ENCODE results near the gene PROS1.

The PROS1 gene

DNA sequence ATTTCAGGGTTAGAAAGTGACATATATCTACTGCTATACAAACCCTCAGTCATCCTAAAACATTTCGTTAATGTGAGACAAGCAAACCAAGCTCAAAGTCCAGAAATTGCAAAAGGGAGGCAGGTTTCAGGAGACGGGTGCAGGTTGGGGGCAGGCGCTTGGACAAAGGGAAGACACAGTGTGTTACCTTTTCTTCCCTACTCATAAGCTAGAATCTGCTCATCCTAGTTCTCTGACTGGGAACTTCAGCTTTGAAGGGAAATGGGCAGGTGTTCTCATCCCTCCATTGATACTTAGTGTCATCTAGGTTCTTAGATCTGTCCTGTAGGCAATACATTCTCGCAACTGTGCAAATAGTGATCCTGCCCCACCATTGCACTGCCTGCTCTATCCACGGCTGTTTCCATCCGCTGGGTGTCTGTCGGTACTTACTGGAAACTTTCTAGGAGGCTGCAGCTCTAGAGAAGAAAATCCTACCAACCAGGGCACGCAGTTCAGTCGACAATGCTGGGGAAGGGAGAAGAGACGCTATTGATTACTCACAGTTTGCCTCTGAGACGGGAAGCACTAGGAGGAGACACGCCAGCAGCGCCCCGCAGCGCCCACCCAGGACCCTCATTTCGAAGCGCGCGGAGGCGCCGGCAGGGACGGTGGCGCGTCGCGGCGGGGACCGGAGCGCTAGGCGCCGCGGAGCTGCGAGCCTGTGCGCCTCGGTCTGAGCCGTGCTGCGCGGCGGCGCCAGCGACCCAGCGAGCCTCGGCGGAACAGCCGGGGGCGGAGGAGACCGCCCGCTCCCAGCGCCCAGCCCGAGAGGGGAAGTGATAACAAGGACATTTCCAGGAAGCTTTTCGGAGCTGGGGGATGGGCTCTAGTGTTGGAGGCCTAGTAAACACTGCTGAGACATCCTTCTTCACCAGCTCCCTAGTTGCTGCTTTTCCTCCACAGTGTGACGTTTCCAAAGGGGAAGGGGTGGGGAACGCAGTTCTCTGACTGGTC, at the start of gene PROS1:
TSS of gene PROS1 (minus strand) at position 766 of the 996 bp plus-strand sequence. CDS start at position 619, 147 bp downstream.
- Histone ChIP-seq H3K4me3 (ENCODE audit: insufficient read length, low read depth) (peak within 1 kb of the TSS; percentile 48), H3K9ac (ENCODE audit: insufficient read length, low read depth) (peak within 1 kb of the TSS; percentile 79), H3K36me3 (ENCODE audit: insufficient read depth, insufficient read length, low read length) (no peaks in the 10 kb centered on the region), H3K27me3 (ENCODE audit: insufficient read depth, insufficient read length) (peaks cover 11% of the 10 kb centered on the region), H3K9me3 (ENCODE audit: insufficient read depth, low read length) (no peaks in the 10 kb centered on the region), H3K4me1 (ENCODE audit: insufficient read depth, insufficient read length) (no peaks in the 10 kb centered on the region)
- peak; percentile 47 for DNase-seq (ENCODE audit: low read depth, low spot score)
- no peak for TF ChIP-seq YY1 (IDR thresholded peaks at IDR 0.05; ENCODE audit: insufficient read depth, insufficient read length)
- TF ChIP-seq ZNF274 (IDR thresholded peaks at IDR 0.05; ENCODE audit: low read depth, low read length), result no peak
- TF ChIP-seq SUZ12 (IDR thresholded peaks at IDR 0.05; ENCODE audit: extremely low read depth, insufficient read depth, insufficient read length), result no peak

GRCh38 chr3:94020293-94020692, 46.6 kb upstream of the PROS1 start:
- TF ChIP-seq YY1 (IDR thresholded peaks at IDR 0.05; ENCODE audit: insufficient read depth, insufficient read length), result no peak
- no peak for TF ChIP-seq SUZ12 (IDR thresholded peaks at IDR 0.05; ENCODE audit: extremely low read depth, insufficient read depth, insufficient read length)
- no peak for TF ChIP-seq ZNF274 (IDR thresholded peaks at IDR 0.05; ENCODE audit: low read depth, low read length)
- Histone ChIP-seq H3K9ac (ENCODE audit: insufficient read length, low read depth) (no peak overlapping the region), H3K9me3 (ENCODE audit: insufficient read depth, low read length) (no peaks in the 10 kb centered on the region), H3K36me3 (ENCODE audit: insufficient read depth, insufficient read length, low read length) (no peaks in the 10 kb centered on the region), H3K27me3 (ENCODE audit: insufficient read depth, insufficient read length) (no peaks in the 10 kb centered on the region), H3K4me3 (ENCODE audit: insufficient read length, low read depth) (no peak overlapping the region), H3K4me1 (ENCODE audit: insufficient read depth, insufficient read length) (no peaks in the 10 kb centered on the region)
- DNase-seq (ENCODE audit: low read depth, low spot score), result no peak

- Histone ChIP-seq H3K9ac (ENCODE audit: insufficient read length, low read depth) (no peak overlapping the region), H3K9me3 (ENCODE audit: insufficient read depth, low read length) (no peaks in the 10 kb centered on the region), H3K4me3 (ENCODE audit: insufficient read length, low read depth) (no peak overlapping the region), H3K4me1 (ENCODE audit: insufficient read depth, insufficient read length) (no peaks in the 10 kb centered on the region), H3K27me3 (ENCODE audit: insufficient read depth, insufficient read length) (no peaks in the 10 kb centered on the region), H3K36me3 (ENCODE audit: insufficient read depth, insufficient read length, low read length) (no peaks in the 10 kb centered on the region)
- DNase-seq (ENCODE audit: low read depth, low spot score), result no peak
- TF ChIP-seq YY1 (IDR thresholded peaks at IDR 0.05; ENCODE audit: insufficient read depth, insufficient read length), result no peak
- no peak for TF ChIP-seq SUZ12 (IDR thresholded peaks at IDR 0.05; ENCODE audit: extremely low read depth, insufficient read depth, insufficient read length)
- no peak for TF ChIP-seq ZNF274 (IDR thresholded peaks at IDR 0.05; ENCODE audit: low read depth, low read length)
Measured at GRCh38 chr3:94019659-94020058, 46.0 kb upstream of the PROS1 start.

- Histone ChIP-seq H3K27me3 (ENCODE audit: insufficient read depth, insufficient read length) (no peaks in the 10 kb centered on the region), H3K36me3 (ENCODE audit: insufficient read depth, insufficient read length, low read length) (no peaks in the 10 kb centered on the region), H3K4me1 (ENCODE audit: insufficient read depth, insufficient read length) (no peaks in the 10 kb centered on the region), H3K9ac (ENCODE audit: insufficient read length, low read depth) (no peak overlapping the region), H3K9me3 (ENCODE audit: insufficient read depth, low read length) (no peaks in the 10 kb centered on the region), H3K4me3 (ENCODE audit: insufficient read length, low read depth) (no peak overlapping the region)
- no peak for DNase-seq (ENCODE audit: low read depth, low spot score)
- TF ChIP-seq ZNF274 (IDR thresholded peaks at IDR 0.05; ENCODE audit: low read depth, low read length) (no peak), SUZ12 (IDR thresholded peaks at IDR 0.05; ENCODE audit: extremely low read depth, insufficient read depth, insufficient read length) (no peak), YY1 (IDR thresholded peaks at IDR 0.05; ENCODE audit: insufficient read depth, insufficient read length) (no peak)
Measured at GRCh38 chr3:94015025-94015424, 41.3 kb upstream of the PROS1 start.

DNA sequence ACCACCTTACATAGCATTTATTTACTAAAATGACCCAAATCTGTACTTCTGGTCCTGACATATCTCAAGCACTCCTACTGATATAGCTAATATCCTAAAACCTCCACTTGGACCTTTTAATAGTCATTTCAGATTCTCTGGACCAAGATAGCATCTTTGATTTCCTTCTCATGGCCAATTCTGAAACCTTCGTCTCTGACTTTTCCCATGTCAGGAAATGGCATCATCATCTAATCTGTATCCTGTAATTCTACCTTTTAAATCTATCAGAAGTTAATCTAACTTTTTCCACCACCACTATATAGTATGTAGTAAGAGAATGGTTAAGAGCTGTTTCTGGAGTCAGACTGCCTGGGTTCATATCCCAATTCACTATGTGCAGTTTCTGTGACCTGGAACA, 38.5 kb upstream of the PROS1 start:
- Histone ChIP-seq H3K27me3 (ENCODE audit: insufficient read depth, insufficient read length) (no peaks in the 10 kb centered on the region), H3K4me1 (ENCODE audit: insufficient read depth, insufficient read length) (no peaks in the 10 kb centered on the region), H3K36me3 (ENCODE audit: insufficient read depth, insufficient read length, low read length) (peaks cover 3% of the 10 kb centered on the region), H3K4me3 (ENCODE audit: insufficient read length, low read depth) (no peak overlapping the region), H3K9ac (ENCODE audit: insufficient read length, low read depth) (no peak overlapping the region), H3K9me3 (ENCODE audit: insufficient read depth, low read length) (no peaks in the 10 kb centered on the region)
- TF ChIP-seq YY1 (IDR thresholded peaks at IDR 0.05; ENCODE audit: insufficient read depth, insufficient read length) (no peak), ZNF274 (IDR thresholded peaks at IDR 0.05; ENCODE audit: low read depth, low read length) (no peak), SUZ12 (IDR thresholded peaks at IDR 0.05; ENCODE audit: extremely low read depth, insufficient read depth, insufficient read length) (no peak)
- DNase-seq (ENCODE audit: low read depth, low spot score), result no peak

GRCh38 chr3:94011233-94011711, 37.6 kb upstream of the PROS1 start:
- H3K27me3 ChIP-seq (ENCODE audit: insufficient read depth, insufficient read length), result no peaks in the 10 kb centered on the region
- no peak overlapping the region for H3K9ac ChIP-seq (ENCODE audit: insufficient read length, low read depth)
- H3K9me3 ChIP-seq (ENCODE audit: insufficient read depth, low read length), result no peaks in the 10 kb centered on the region
- H3K4me1 ChIP-seq (ENCODE audit: insufficient read depth, insufficient read length), result no peaks in the 10 kb centered on the region
- TF ChIP-seq SUZ12 (IDR thresholded peaks at IDR 0.05; ENCODE audit: extremely low read depth, insufficient read depth, insufficient read length) (no peak), YY1 (IDR thresholded peaks at IDR 0.05; ENCODE audit: insufficient read depth, insufficient read length) (no peak), ZNF274 (IDR thresholded peaks at IDR 0.05; ENCODE audit: low read depth, low read length) (no peak)
- no peak overlapping the region for H3K4me3 ChIP-seq (ENCODE audit: insufficient read length, low read depth)
- no peak for DNase-seq (ENCODE audit: low read depth, low spot score)
- peaks cover 6% of the 10 kb centered on the region for H3K36me3 ChIP-seq (ENCODE audit: insufficient read depth, insufficient read length, low read length)

DNA sequence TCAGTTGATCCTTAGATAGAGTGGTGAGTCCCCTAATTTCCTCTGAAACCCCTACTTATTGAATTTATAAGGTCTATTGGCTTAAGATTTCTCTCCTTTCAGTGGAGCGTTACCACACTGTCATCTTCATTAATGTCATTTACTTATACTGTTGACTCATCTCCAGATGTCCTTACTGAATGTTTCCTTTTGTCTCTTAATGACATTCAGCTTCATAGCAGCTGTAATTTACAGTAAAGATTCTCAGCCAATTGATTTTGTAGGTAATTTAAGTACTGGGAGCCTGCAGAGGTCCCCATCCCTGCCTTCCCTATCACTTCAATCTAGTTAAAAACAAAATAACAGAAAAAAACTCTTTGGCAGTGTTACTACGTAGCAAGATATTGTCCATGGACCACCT, 35.9 kb upstream of the PROS1 start:
- no peaks in the 10 kb centered on the region for H3K27me3 ChIP-seq (ENCODE audit: insufficient read depth, insufficient read length)
- no peaks in the 10 kb centered on the region for H3K4me1 ChIP-seq (ENCODE audit: insufficient read depth, insufficient read length)
- H3K36me3 ChIP-seq (ENCODE audit: insufficient read depth, insufficient read length, low read length), result peaks cover 6% of the 10 kb centered on the region
- H3K4me3 ChIP-seq (ENCODE audit: insufficient read length, low read depth), result no peak overlapping the region
- no peak for DNase-seq (ENCODE audit: low read depth, low spot score)
- TF ChIP-seq YY1 (IDR thresholded peaks at IDR 0.05; ENCODE audit: insufficient read depth, insufficient read length) (no peak), SUZ12 (IDR thresholded peaks at IDR 0.05; ENCODE audit: extremely low read depth, insufficient read depth, insufficient read length) (no peak), ZNF274 (IDR thresholded peaks at IDR 0.05; ENCODE audit: low read depth, low read length) (no peak)
- no peaks in the 10 kb centered on the region for H3K9me3 ChIP-seq (ENCODE audit: insufficient read depth, low read length)
- H3K9ac ChIP-seq (ENCODE audit: insufficient read length, low read depth), result no peak overlapping the region

All from NT2/D1 (cell line).